ENCODE measurements around the gene SYT12.

SYT12 gene

DNA sequence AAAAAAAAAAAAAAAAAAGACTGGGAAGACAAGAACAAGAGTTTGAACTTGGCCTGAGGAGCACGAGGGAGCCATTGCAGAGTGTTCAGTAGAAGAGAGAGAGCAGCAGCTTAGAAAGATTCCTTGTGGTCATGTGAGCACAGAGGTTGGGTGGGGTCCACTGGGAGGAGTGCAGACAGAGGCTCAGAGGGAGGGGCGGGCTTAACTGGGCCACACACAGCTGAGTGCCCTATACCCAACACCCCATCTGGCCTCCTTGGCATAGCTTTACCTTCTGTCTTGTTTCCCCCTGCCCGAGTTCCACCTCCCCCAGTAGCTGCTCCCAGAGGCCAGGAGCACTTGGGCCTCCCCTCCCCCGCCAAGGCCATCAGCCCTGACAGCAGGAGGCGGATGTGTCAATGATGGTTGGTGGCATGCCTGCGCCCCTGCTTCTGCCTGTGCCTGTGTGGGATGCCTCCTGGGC lies 35.7 kb upstream of the SYT12 start (continued):
- TF ChIP-seq ZBTB20 (tag by site-specific recombination; IDR thresholded peaks at IDR 0.05) (no peak), ZNF140 (tag by site-specific recombination; IDR thresholded peaks at IDR 0.05) (no peak), GLIS1 (tag by site-specific recombination; IDR thresholded peaks at IDR 0.05) (peak; percentile 69), OSR2 (tag by site-specific recombination; IDR thresholded peaks at IDR 0.05) (peak; percentile 55; the same call in 1 of the 2 replicates), ZNF24 (tag by site-specific recombination; IDR thresholded peaks at IDR 0.05) (no peak), ZNF555 (tag by site-specific recombination; conservative IDR thresholded peaks at IDR 0.05) (no peak), BCL11B (tag by site-specific recombination; IDR thresholded peaks at IDR 0.05; ENCODE audit: low read depth) (no peak), GLIS2 (tag by site-specific recombination; IDR thresholded peaks at IDR 0.05) (peak; percentile 27; the same call in 1 of the 2 replicates), ZBTB1 (tag by site-specific recombination; IDR thresholded peaks at IDR 0.05) (no peak), ZNF335 (tag by site-specific recombination; conservative IDR thresholded peaks at IDR 0.05) (no peak), HOXC10 (CRISPR knock-in tag; IDR thresholded peaks at IDR 0.05) (no peak), ZNF623 (tag by site-specific recombination; IDR thresholded peaks at IDR 0.05) (no peak), ZFP69B (tag by site-specific recombination; IDR thresholded peaks at IDR 0.05) (peak; percentile 85), ZNF558 (tag by site-specific recombination; IDR thresholded peaks at IDR 0.05) (no peak), ZNF501 (tag by site-specific recombination; IDR thresholded peaks at IDR 0.05) (no peak), YY2 (tag by site-specific recombination; IDR thresholded peaks at IDR 0.05) (no peak), ZNF341 (tag by site-specific recombination; IDR thresholded peaks at IDR 0.05; ENCODE audit: low read depth) (no peak), ZNF221 (tag by site-specific recombination; IDR thresholded peaks at IDR 0.05; ENCODE audit: borderline replicate concordance) (no peak), EGR2 (tag by site-specific recombination; IDR thresholded peaks at IDR 0.05; ENCODE audit: low read depth) (0 out of 2 replicates have a peak, but pooled peaks have one; percentile 28), ZNF16 (tag by site-specific recombination; IDR thresholded peaks at IDR 0.05; ENCODE audit: low read depth) (peak; percentile 80), ZNF561 (tag by site-specific recombination; IDR thresholded peaks at IDR 0.05; ENCODE audit: borderline replicate concordance) (no peak), OVOL3 (tag by site-specific recombination; IDR thresholded peaks at IDR 0.05) (no peak), ZFP37 (tag by site-specific recombination; IDR thresholded peaks at IDR 0.05) (no peak), ZNF223 (tag by site-specific recombination; IDR thresholded peaks at IDR 0.05) (peak; percentile 69; the same call in 1 of the 2 replicates), ZNF791 (tag by site-specific recombination; IDR thresholded peaks at IDR 0.05) (no peak), KLF7 (tag by site-specific recombination; IDR thresholded peaks at IDR 0.05; ENCODE audit: borderline replicate concordance) (no peak), MZF1 (tag by site-specific recombination; IDR thresholded peaks at IDR 0.05; ENCODE audit: borderline replicate concordance) (no peak), ZNF121 (tag by site-specific recombination; IDR thresholded peaks at IDR 0.05) (no peak), SALL2 (tag by site-specific recombination; IDR thresholded peaks at IDR 0.05; ENCODE audit: borderline replicate concordance) (no peak), ZNF138 (tag by site-specific recombination; IDR thresholded peaks at IDR 0.05; ENCODE audit: borderline replicate concordance) (no peak), ZSCAN23 (tag by site-specific recombination; IDR thresholded peaks at IDR 0.05) (no peak)
- TF ChIP-seq, protein P1, sequence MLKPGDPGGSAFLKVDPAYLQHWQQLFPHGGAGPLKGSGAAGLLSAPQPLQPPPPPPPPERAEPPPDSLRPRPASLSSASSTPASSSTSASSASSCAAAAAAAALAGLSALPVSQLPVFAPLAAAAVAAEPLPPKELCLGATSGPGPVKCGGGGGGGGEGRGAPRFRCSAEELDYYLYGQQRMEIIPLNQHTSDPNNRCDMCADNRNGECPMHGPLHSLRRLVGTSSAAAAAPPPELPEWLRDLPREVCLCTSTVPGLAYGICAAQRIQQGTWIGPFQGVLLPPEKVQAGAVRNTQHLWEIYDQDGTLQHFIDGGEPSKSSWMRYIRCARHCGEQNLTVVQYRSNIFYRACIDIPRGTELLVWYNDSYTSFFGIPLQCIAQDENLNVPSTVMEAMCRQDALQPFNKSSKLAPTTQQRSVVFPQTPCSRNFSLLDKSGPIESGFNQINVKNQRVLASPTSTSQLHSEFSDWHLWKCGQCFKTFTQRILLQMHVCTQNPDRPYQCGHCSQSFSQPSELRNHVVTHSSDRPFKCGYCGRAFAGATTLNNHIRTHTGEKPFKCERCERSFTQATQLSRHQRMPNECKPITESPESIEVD (tag by site-specific recombination; IDR thresholded peaks at IDR 0.05): no peak
- TF ChIP-seq, protein P2, sequence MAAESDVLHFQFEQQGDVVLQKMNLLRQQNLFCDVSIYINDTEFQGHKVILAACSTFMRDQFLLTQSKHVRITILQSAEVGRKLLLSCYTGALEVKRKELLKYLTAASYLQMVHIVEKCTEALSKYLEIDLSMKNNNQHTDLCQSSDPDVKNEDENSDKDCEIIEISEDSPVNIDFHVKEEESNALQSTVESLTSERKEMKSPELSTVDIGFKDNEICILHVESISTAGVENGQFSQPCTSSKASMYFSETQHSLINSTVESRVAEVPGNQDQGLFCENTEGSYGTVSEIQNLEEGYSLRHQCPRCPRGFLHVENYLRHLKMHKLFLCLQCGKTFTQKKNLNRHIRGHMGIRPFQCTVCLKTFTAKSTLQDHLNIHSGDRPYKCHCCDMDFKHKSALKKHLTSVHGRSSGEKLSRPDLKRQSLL (tag by site-specific recombination; IDR thresholded peaks at IDR 0.05): no peak
- TF ChIP-seq, protein P3, sequence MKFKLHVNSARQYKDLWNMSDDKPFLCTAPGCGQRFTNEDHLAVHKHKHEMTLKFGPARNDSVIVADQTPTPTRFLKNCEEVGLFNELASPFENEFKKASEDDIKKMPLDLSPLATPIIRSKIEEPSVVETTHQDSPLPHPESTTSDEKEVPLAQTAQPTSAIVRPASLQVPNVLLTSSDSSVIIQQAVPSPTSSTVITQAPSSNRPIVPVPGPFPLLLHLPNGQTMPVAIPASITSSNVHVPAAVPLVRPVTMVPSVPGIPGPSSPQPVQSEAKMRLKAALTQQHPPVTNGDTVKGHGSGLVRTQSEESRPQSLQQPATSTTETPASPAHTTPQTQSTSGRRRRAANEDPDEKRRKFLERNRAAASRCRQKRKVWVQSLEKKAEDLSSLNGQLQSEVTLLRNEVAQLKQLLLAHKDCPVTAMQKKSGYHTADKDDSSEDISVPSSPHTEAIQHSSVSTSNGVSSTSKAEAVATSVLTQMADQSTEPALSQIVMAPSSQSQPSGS (tag by site-specific recombination; IDR thresholded peaks at IDR 0.05; ENCODE audit: low read depth): no peak
- TF ChIP-seq, protein P4, sequence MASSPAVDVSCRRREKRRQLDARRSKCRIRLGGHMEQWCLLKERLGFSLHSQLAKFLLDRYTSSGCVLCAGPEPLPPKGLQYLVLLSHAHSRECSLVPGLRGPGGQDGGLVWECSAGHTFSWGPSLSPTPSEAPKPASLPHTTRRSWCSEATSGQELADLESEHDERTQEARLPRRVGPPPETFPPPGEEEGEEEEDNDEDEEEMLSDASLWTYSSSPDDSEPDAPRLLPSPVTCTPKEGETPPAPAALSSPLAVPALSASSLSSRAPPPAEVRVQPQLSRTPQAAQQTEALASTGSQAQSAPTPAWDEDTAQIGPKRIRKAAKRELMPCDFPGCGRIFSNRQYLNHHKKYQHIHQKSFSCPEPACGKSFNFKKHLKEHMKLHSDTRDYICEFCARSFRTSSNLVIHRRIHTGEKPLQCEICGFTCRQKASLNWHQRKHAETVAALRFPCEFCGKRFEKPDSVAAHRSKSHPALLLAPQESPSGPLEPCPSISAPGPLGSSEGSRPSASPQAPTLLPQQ (tag by site-specific recombination; IDR thresholded peaks at IDR 0.05): peak; percentile 89
- TF ChIP-seq, protein P5, sequence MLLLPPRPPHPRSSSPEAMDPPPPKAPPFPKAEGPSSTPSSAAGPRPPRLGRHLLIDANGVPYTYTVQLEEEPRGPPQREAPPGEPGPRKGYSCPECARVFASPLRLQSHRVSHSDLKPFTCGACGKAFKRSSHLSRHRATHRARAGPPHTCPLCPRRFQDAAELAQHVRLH (tag by site-specific recombination; IDR thresholded peaks at IDR 0.05): no peak
- TF ChIP-seq, protein P6, sequence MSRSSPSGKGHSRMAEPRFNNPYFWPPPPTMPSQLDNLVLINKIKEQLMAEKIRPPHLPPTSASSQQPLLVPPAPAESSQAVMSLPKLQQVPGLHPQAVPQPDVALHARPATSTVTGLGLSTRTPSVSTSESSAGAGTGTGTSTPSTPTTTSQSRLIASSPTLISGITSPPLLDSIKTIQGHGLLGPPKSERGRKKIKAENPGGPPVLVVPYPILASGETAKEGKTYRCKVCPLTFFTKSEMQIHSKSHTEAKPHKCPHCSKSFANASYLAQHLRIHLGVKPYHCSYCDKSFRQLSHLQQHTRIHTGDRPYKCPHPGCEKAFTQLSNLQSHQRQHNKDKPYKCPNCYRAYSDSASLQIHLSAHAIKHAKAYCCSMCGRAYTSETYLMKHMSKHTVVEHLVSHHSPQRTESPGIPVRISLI (tag by site-specific recombination; IDR thresholded peaks at IDR 0.05): no peak
